ENCODE results near the gene CCBE1. TPM values are rescaled to one million over a fixed set of nuclear protein-coding genes. Genes with fewer than 3 reads are reported as not detected.

Gene CCBE1
- total RNA-seq, 1 donor from 2014 or later: 1.8 TPM

GRCh38 chr18:59512025-59512755 lies 185.0 kb downstream of the CCBE1 start:
- no peak overlapping the region for H3K4me3 ChIP-seq (ENCODE audit: low read depth, low read length)
- TF ChIP-seq CTCF (conservative IDR thresholded peaks at IDR 0.05; ENCODE audit: low read depth, low read length): no peak
- DNase-seq (ENCODE audit: low read depth): no peak

GRCh38 chr18:59509481-59510442 lies 187.5 kb downstream of the CCBE1 start:
- TF ChIP-seq CTCF (conservative IDR thresholded peaks at IDR 0.05; ENCODE audit: low read depth, low read length): no peak
- no peak overlapping the region for H3K4me3 ChIP-seq (ENCODE audit: low read depth, low read length)
- DNase-seq (ENCODE audit: low read depth): no peak

DNA sequence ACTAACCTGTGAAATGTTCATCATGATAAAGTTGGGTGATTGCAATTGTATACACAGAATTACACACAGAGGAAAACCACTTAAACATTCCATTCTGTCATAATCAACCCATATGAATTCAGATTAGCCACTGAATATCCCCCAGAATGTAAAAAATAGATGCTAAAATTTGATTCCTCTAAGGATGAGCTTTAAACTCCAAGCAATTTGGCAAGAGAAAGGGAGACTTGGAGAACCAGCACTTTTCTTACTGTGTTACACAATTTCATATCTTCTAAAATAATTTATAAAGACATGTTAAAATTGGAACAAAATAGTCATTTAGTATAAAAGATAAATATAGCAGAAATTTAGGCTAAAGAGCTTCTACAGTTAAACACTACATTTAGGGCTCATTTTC lies 191.9 kb downstream of the CCBE1 start:
- no peak for TF ChIP-seq CTCF (conservative IDR thresholded peaks at IDR 0.05; ENCODE audit: low read depth, low read length)
- no peak overlapping the region for H3K4me3 ChIP-seq (ENCODE audit: low read depth, low read length)

DNA sequence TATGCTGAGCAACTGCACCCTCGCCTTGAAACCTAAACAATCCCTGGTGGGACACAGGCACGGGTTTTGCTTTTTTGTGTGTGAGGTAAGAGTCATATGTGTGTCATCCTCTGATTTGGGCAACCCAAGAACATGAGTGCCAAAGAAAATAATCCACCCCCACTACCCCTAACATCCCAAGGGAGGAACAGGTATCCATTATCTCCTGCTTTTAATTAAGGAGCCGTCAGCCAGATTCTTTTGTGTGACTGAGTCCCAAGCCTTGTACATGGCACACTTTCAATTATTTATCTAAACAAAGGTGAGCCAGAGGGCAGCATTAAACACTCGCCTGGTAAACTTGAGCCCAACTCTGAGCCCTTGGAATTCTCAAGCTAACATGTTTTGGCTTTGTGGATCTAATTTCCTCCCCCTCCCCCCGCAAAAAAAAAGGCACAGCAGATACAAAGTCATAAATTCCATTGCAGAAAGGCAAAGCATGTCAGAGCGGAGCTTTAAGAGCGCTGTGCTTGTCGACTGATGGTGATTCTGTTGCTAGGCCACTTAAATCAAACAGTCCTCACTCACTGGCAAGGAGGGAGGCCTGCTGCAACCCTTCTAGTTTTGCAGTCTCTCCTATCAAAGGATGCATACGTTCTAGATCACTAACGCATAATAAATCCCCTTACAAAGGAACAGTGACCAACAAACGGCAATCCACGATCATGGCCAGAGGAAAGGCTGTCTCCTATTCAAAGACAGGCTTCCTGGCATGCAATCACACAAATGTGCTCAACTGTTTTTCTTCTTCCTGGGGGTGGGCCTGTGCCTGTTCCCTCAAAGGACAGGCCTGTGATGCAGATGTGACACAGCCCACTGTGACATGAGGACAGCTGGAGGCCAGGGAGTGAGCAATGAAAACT lies 194.7 kb downstream of the CCBE1 start:
- H3K4me3 ChIP-seq (ENCODE audit: low read depth, low read length): no peak overlapping the region
- DNase-seq (ENCODE audit: low read depth): no peak
- TF ChIP-seq CTCF (conservative IDR thresholded peaks at IDR 0.05; ENCODE audit: low read depth, low read length): no peak

More for the DNA sequence above, 191.9 kb downstream of the CCBE1 start:
- DNase-seq (ENCODE audit: low read depth): no peak

- DNase-seq (ENCODE audit: low read depth): no peak
- no peak overlapping the region for H3K4me3 ChIP-seq (ENCODE audit: low read depth, low read length)
- no peak for TF ChIP-seq CTCF (conservative IDR thresholded peaks at IDR 0.05; ENCODE audit: low read depth, low read length)
These were observed 195.3 kb downstream of the CCBE1 start for GRCh38 chr18:59501920-59502273.

GRCh38 chr18:59500765-59501164 lies 196.5 kb downstream of the CCBE1 start:
- no peak overlapping the region for H3K4me3 ChIP-seq (ENCODE audit: low read depth, low read length)
- no peak for DNase-seq (ENCODE audit: low read depth)
- no peak for TF ChIP-seq CTCF (conservative IDR thresholded peaks at IDR 0.05; ENCODE audit: low read depth, low read length)

All from epithelial cell of proximal tubule (primary cell).